ENCODE results near the gene GRK4.

- TF ChIP-seq CTCF (conservative IDR thresholded peaks at IDR 0.05; ENCODE audit: low read depth, low read length), result no peak
- TF ChIP-seq EZH2 (IDR thresholded peaks at IDR 0.05; ENCODE audit: low read length, unreplicated experiment), result no peak
- TF ChIP-seq EZH2phosphoT487 (IDR thresholded peaks at IDR 0.05; ENCODE audit: borderline replicate concordance, low read length), result no peak
These were observed 77.3 kb downstream of the GRK4 start for GRCh38 chr4:3040452-3041191.

Data from PC-3 (cell line).